Measurements from ENCODE around the gene MYO1D.

Gene MYO1D

GRCh38 chr17:32746280-32746679 lies 130.6 kb downstream of the MYO1D start:
- TF ChIP-seq CSRNP3 (CRISPR knock-in tag; IDR thresholded peaks at IDR 0.05) (no peak), ZNF565 (CRISPR knock-in tag; conservative IDR thresholded peaks at IDR 0.05; ENCODE audit: low read depth) (no peak), RARB (CRISPR knock-in tag; IDR thresholded peaks at IDR 0.05) (no peak), SNAI2 (CRISPR knock-in tag; IDR thresholded peaks at IDR 0.05) (no peak), CREB5 (CRISPR knock-in tag; IDR thresholded peaks at IDR 0.05; ENCODE audit: low read depth) (no peak), ZNF8 (CRISPR knock-in tag; IDR thresholded peaks at IDR 0.05) (no peak), OSR1 (CRISPR knock-in tag; IDR thresholded peaks at IDR 0.05) (no peak), TSHZ2 (CRISPR knock-in tag; IDR thresholded peaks at IDR 0.05) (no peak), GLIS3 (CRISPR knock-in tag; IDR thresholded peaks at IDR 0.05) (no peak), ZFP3 (CRISPR knock-in tag; IDR thresholded peaks at IDR 0.05) (no peak)
- TF ChIP-seq, protein P1, sequence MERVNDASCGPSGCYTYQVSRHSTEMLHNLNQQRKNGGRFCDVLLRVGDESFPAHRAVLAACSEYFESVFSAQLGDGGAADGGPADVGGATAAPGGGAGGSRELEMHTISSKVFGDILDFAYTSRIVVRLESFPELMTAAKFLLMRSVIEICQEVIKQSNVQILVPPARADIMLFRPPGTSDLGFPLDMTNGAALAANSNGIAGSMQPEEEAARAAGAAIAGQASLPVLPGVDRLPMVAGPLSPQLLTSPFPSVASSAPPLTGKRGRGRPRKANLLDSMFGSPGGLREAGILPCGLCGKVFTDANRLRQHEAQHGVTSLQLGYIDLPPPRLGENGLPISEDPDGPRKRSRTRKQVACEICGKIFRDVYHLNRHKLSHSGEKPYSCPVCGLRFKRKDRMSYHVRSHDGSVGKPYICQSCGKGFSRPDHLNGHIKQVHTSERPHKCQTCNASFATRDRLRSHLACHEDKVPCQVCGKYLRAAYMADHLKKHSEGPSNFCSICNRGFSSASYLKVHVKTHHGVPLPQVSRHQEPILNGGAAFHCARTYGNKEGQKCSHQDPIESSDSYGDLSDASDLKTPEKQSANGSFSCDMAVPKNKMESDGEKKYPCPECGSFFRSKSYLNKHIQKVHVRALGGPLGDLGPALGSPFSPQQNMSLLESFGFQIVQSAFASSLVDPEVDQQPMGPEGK (CRISPR knock-in tag; IDR thresholded peaks at IDR 0.05; ENCODE audit: borderline replicate concordance): no peak

DNA sequence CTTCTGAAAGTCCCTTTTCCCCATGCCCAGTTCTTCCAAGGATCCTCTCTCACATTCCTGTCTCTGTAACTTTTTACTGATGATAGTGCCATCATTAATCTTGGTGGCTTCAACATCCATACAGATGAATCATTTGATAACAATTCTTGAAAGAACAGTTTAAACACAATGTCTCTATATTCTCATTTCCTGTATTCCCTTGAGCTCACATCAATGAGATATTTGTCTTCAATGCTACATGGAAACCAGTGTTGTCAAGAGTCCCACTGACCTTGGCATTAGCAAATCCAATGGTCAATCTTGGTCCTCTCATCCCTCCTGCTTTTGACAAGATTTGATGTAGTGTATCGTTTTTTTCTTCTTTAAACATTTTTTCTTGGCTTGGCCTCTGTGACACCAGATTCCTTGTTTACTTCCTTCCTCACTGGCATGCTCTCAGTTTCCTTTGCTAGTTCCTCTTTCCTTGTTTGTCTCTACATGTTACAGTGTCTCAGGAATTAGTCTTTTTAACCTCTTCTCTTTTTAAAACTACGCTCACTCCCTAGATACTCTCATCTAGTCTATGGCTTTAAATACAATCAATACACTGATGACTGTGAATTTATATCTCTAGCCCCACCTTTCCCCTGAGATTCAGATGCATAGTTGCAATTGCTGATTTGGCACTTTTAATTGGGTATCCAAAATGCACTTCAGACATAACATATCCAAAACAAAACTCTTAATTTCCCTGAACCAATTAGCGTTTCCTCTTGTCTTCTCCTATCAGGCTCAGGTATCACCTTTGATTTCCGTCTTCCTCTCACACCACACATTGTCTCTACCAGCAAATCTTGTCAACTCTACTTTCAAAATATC lies 134.0 kb downstream of the MYO1D start:
- peak; percentile 30; the same call in 2 of the 3 replicates for ATAC-seq
- no peak for TF ChIP-seq TSHZ2 (CRISPR knock-in tag; IDR thresholded peaks at IDR 0.05)
- no peak for TF ChIP-seq CSRNP3 (CRISPR knock-in tag; IDR thresholded peaks at IDR 0.05)
- no peak for TF ChIP-seq POU6F1 (CRISPR knock-in tag; IDR thresholded peaks at IDR 0.05; ENCODE audit: borderline replicate concordance, low read depth)
- no peak for TF ChIP-seq ISL1 (CRISPR knock-in tag; IDR thresholded peaks at IDR 0.05)
- no peak for TF ChIP-seq TCF4 (CRISPR knock-in tag; IDR thresholded peaks at IDR 0.05; ENCODE audit: borderline replicate concordance)
- TF ChIP-seq OSR1 (CRISPR knock-in tag; IDR thresholded peaks at IDR 0.05): no peak
- TF ChIP-seq PPARA (CRISPR knock-in tag; IDR thresholded peaks at IDR 0.05; ENCODE audit: borderline replicate concordance): no peak
- no peak for TF ChIP-seq ZNF565 (CRISPR knock-in tag; conservative IDR thresholded peaks at IDR 0.05; ENCODE audit: low read depth)
- no peak for TF ChIP-seq ESRRG (CRISPR knock-in tag; IDR thresholded peaks at IDR 0.05)
- no peak for TF ChIP-seq RARB (CRISPR knock-in tag; IDR thresholded peaks at IDR 0.05)

More at GRCh38 chr17:32746280-32746679, 130.6 kb downstream of the MYO1D start:
- ATAC-seq: no peak
